ENCODE data around the gene ADAM30.
A peak's percentile ranks its signal among the peaks of the same experiment; 100 is the strongest.

ADAM30 gene
- total RNA-seq, result 0 reads per million in 9 experiments

GRCh38 chr1:119896303-119896702 is at the start of gene ADAM30:
Gene ADAM30, minus strand, starts transcription at chr1:119896515. Its CDS starts 179 bp downstream, at chr1:119896336.
- Mint-ChIP-seq H3K9me3 (no peaks in the 10 kb centered on the region), H3K36me3 (ENCODE audit: insufficient read depth) (no peaks in the 10 kb centered on the region), H3K4me3 (no peak within 1 kb of the TSS), H3K4me1 (ENCODE audit: low read depth in 2 of 2) (no peaks in the 10 kb centered on the region), H3K27ac (no peak within 1 kb of the TSS), H3K27me3 (peaks cover 5 to 7% of the 10 kb centered on the region in 2 donors)
- ATAC-seq (replicated peaks), result no peak
- DNase-seq, result no peak

- H3K4me3 Mint-ChIP-seq, result no peak overlapping the region
- peaks cover 46% of the 10 kb centered on the region for H3K36me3 Mint-ChIP-seq (ENCODE audit: insufficient read depth)
- no peak overlapping the region for H3K27ac Mint-ChIP-seq
Observed at GRCh38 chr1:119943216-119943615, 46.9 kb upstream of the ADAM30 start.

GRCh38 chr1:119941392-119941791 is 45.1 kb upstream of the ADAM30 start:
- Mint-ChIP-seq H3K4me3 (no peak overlapping the region), H3K36me3 (ENCODE audit: insufficient read depth) (peaks cover 51% of the 10 kb centered on the region), H3K9me3 (no peaks in the 10 kb centered on the region), H3K27me3 (no peaks in the 10 kb centered on the region), H3K4me1 (ENCODE audit: low read depth in 2 of 2) (peaks cover 0 to 10% of the 10 kb centered on the region in 2 donors), H3K27ac (no peak overlapping the region)
- DNase-seq (no peak), ATAC-seq (replicated peaks) (no peak)

More at GRCh38 chr1:119943216-119943615, 46.9 kb upstream of the ADAM30 start:
- H3K4me1 Mint-ChIP-seq (ENCODE audit: low read depth in 2 of 2), result peaks cover 0 to 7% of the 10 kb centered on the region in 2 donors
- H3K27me3 Mint-ChIP-seq, result no peaks in the 10 kb centered on the region
- ATAC-seq (replicated peaks), result no peak
- H3K9me3 Mint-ChIP-seq, result no peaks in the 10 kb centered on the region
- DNase-seq, result no peak

GRCh38 chr1:119940697-119941096 is 44.4 kb upstream of the ADAM30 start:
- H3K9me3 Mint-ChIP-seq, result no peaks in the 10 kb centered on the region
- no peak overlapping the region for H3K4me3 Mint-ChIP-seq
- H3K27me3 Mint-ChIP-seq, result no peaks in the 10 kb centered on the region
- DNase-seq, result no peak
- no peak overlapping the region for H3K27ac Mint-ChIP-seq
- ATAC-seq (replicated peaks), result no peak
- H3K4me1 Mint-ChIP-seq (ENCODE audit: low read depth in 2 of 2), result peaks cover 0 to 5% of the 10 kb centered on the region in 2 donors
- H3K36me3 Mint-ChIP-seq (ENCODE audit: insufficient read depth), result peaks cover 58% of the 10 kb centered on the region

- H3K27me3 Mint-ChIP-seq, result no peaks in the 10 kb centered on the region
- peaks cover 0 to 8% of the 10 kb centered on the region in 2 donors for H3K4me1 Mint-ChIP-seq (ENCODE audit: low read depth in 2 of 2)
- no peak for DNase-seq
- no peak overlapping the region for H3K4me3 Mint-ChIP-seq
- peak overlapping the region in 1 of 2 donors; percentile 44 for H3K27ac Mint-ChIP-seq
- peaks cover 60% of the 10 kb centered on the region for H3K36me3 Mint-ChIP-seq (ENCODE audit: insufficient read depth)
- peaks cover 0 to 5% of the 10 kb centered on the region in 2 donors for H3K9me3 Mint-ChIP-seq
- ATAC-seq (replicated peaks), result no peak
Observed at GRCh38 chr1:119937198-119937597, 40.9 kb upstream of the ADAM30 start.

GRCh38 chr1:119935915-119936314 is 39.6 kb upstream of the ADAM30 start:
- Mint-ChIP-seq H3K27me3 (no peaks in the 10 kb centered on the region), H3K36me3 (ENCODE audit: insufficient read depth) (peaks cover 62% of the 10 kb centered on the region), H3K4me3 (no peak overlapping the region), H3K9me3 (peaks cover 0 to 5% of the 10 kb centered on the region in 2 donors), H3K27ac (peak overlapping the region in 1 of 2 donors; percentile 57), H3K4me1 (ENCODE audit: low read depth in 2 of 2) (peaks cover 0 to 8% of the 10 kb centered on the region in 2 donors)
- ATAC-seq (replicated peaks) (no peak), DNase-seq (no peak)

GRCh38 chr1:119935373-119935772 is 39.1 kb upstream of the ADAM30 start:
- peak overlapping the region in 1 of 2 donors; percentile 57 for H3K27ac Mint-ChIP-seq
- DNase-seq (no peak), ATAC-seq (replicated peaks) (no peak)
- peaks cover 0 to 5% of the 10 kb centered on the region in 2 donors for H3K9me3 Mint-ChIP-seq
- H3K4me1 Mint-ChIP-seq (ENCODE audit: low read depth in 2 of 2), result peaks cover 0 to 8% of the 10 kb centered on the region in 2 donors
- H3K4me3 Mint-ChIP-seq, result no peak overlapping the region
- H3K27me3 Mint-ChIP-seq, result no peaks in the 10 kb centered on the region
- peaks cover 62% of the 10 kb centered on the region for H3K36me3 Mint-ChIP-seq (ENCODE audit: insufficient read depth)

- Mint-ChIP-seq H3K4me3 (no peak overlapping the region), H3K36me3 (ENCODE audit: insufficient read depth) (peaks cover 68% of the 10 kb centered on the region), H3K4me1 (ENCODE audit: low read depth in 2 of 2) (peaks cover 0 to 8% of the 10 kb centered on the region in 2 donors), H3K27ac (peak overlapping the region in 1 of 2 donors; percentile 69), H3K9me3 (peaks cover 0 to 5% of the 10 kb centered on the region in 2 donors), H3K27me3 (no peaks in the 10 kb centered on the region)
- ATAC-seq (replicated peaks) (no peak), DNase-seq (no peak)
Observed at GRCh38 chr1:119933397-119933796, 37.1 kb upstream of the ADAM30 start.

- Mint-ChIP-seq H3K4me1 (ENCODE audit: low read depth in 2 of 2) (peaks cover 0 to 5% of the 10 kb centered on the region in 2 donors), H3K27me3 (no peaks in the 10 kb centered on the region), H3K9me3 (peaks cover 0 to 5% of the 10 kb centered on the region in 2 donors), H3K27ac (no peak overlapping the region), H3K4me3 (no peak overlapping the region), H3K36me3 (ENCODE audit: insufficient read depth) (peaks cover 65% of the 10 kb centered on the region)
- ATAC-seq (replicated peaks) (no peak), DNase-seq (no peak)
Observed at GRCh38 chr1:119929643-119930315, 33.5 kb upstream of the ADAM30 start.

- Mint-ChIP-seq H3K9me3 (no peaks in the 10 kb centered on the region), H3K36me3 (ENCODE audit: insufficient read depth) (peaks cover 80% of the 10 kb centered on the region), H3K4me3 (no peak overlapping the region), H3K27ac (no peak overlapping the region), H3K27me3 (no peaks in the 10 kb centered on the region), H3K4me1 (ENCODE audit: low read depth in 2 of 2) (no peaks in the 10 kb centered on the region)
- ATAC-seq (replicated peaks) (no peak), DNase-seq (no peak)
Observed at GRCh38 chr1:119926553-119926952, 30.2 kb upstream of the ADAM30 start.

- ATAC-seq (replicated peaks) (no peak), DNase-seq (no peak)
- Mint-ChIP-seq H3K4me1 (ENCODE audit: low read depth in 2 of 2) (no peaks in the 10 kb centered on the region), H3K9me3 (no peaks in the 10 kb centered on the region), H3K36me3 (ENCODE audit: insufficient read depth) (peaks cover 78% of the 10 kb centered on the region), H3K27ac (peak overlapping the region; percentile 31 to 62), H3K27me3 (no peaks in the 10 kb centered on the region), H3K4me3 (no peak overlapping the region)
Observed at GRCh38 chr1:119924948-119925898, 28.9 kb upstream of the ADAM30 start.

GRCh38 chr1:119920104-119920968 is 24.0 kb upstream of the ADAM30 start:
- H3K4me1 Mint-ChIP-seq (ENCODE audit: low read depth in 2 of 2), result no peaks in the 10 kb centered on the region
- H3K36me3 Mint-ChIP-seq (ENCODE audit: insufficient read depth), result peaks cover 67% of the 10 kb centered on the region
- no peaks in the 10 kb centered on the region for H3K27me3 Mint-ChIP-seq
- peak overlapping the region in 1 of 2 donors; percentile 3 for H3K27ac Mint-ChIP-seq
- H3K9me3 Mint-ChIP-seq, result no peaks in the 10 kb centered on the region
- no peak for ATAC-seq (replicated peaks)
- H3K4me3 Mint-ChIP-seq, result no peak overlapping the region
- no peak for DNase-seq

- no peaks in the 10 kb centered on the region for H3K9me3 Mint-ChIP-seq
- no peak overlapping the region for H3K4me3 Mint-ChIP-seq
- no peaks in the 10 kb centered on the region for H3K27me3 Mint-ChIP-seq
- H3K36me3 Mint-ChIP-seq (ENCODE audit: insufficient read depth), result peaks cover 62% of the 10 kb centered on the region
- no peaks in the 10 kb centered on the region for H3K4me1 Mint-ChIP-seq (ENCODE audit: low read depth in 2 of 2)
- no peak overlapping the region for H3K27ac Mint-ChIP-seq
- DNase-seq, result no peak
- no peak for ATAC-seq (replicated peaks)
Observed at GRCh38 chr1:119919241-119919640, 22.9 kb upstream of the ADAM30 start.
